BLaER1 treated with 17β-estradiol and CSF1 and Interleukin-3, amounts not matched to agents 10 nM and 100 nM (cell line): ENCODE data around the gene THEMIS2.
"Not testable (repeated sequence)": the region's sequence is repeated elsewhere in the genome, so short reads cannot be mapped to it uniquely, and the experiment has no call there.

Experiments
- H3K27ac ChIP-seq, 11 experiments: shearing (Covaris generic); formaldehyde crosslinking; 2 replicates each; pipeline ENCODE4 v1.8.1; 2022
- H3K27me3 ChIP-seq, 11 experiments: shearing (Covaris generic); formaldehyde crosslinking; 2 replicates each; pipeline ENCODE4 v1.8.1; 2022
- H3K36me3 ChIP-seq, 11 experiments: shearing (Covaris generic); formaldehyde crosslinking; 2 replicates each; pipeline ENCODE4 v1.8.1; 2022
- H3K4me1 ChIP-seq, 10 experiments: shearing (Covaris generic); formaldehyde crosslinking; 2 replicates each; pipeline ENCODE4 v1.8.1; 2022
- H3K4me2 ChIP-seq, 11 experiments: shearing (Covaris generic); formaldehyde crosslinking; 2 replicates each; pipeline ENCODE4 v1.8.1; 2022
- H3K4me3 ChIP-seq, 10 experiments: shearing (Covaris generic); formaldehyde crosslinking; 2 replicates each; pipeline ENCODE4 v1.8.1; 2022
- H3K9ac ChIP-seq, 11 experiments: shearing (Covaris generic); formaldehyde crosslinking; 2 replicates each; pipeline ENCODE4 v1.8.1; 2022
- H3K9me3 ChIP-seq, 11 experiments: shearing (Covaris generic); formaldehyde crosslinking; replicated peaks in 1 of 11; 2 replicates each; pipeline ENCODE4 v1.8.1; 2022
- H4K20me1 ChIP-seq, 11 experiments: shearing (Covaris generic); formaldehyde crosslinking; 2 replicates each; pipeline ENCODE4 v1.8.1; 2022
- Cebpa-rat ChIP-seq, 11 experiments: shearing (Covaris generic); IDR thresholded peaks; 2 replicates each; pipeline ENCODE4 v1.8.1; 2022

The THEMIS2 gene

DNA sequence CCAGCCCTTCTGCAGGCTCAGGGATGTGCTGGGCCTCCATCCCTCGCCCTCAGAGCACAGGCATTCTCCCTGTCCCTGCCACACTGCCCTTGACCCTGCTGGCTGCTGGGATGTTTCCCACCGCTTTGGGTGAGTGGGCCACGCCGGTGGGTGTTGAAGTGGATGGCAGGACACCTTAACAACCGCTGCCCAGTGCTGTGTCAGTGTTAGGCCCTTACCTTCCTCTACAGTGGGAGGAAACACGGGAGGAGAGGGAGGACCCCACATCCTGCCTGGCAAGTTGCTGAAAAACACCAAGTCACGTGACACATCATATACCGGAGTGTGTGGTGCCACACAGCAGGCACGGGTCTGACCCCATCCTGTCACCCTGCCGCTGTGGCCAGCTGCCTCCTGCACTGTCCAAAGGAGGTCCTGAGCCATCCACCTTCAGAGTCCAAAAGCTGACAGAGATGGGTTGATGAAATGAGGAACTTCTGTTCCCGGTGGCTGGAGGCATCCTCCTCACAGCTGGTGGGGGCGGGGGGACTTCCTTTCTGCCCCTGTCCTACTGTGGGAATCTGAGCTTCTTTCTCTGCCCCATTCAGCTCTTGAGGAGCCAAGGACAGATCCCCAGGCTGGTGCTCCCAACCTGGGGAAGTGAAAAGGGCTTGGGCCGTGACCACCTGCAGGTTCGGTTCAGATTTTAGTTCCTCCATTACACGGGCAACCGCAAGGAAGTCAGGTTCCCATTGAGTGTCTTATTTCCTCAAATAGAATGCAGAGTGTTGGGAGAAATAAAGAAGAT is 3.2 kb upstream of the THEMIS2 start:
- Histone ChIP-seq H3K27me3 (no peaks in the 10 kb centered on the region), H3K27ac (peak overlapping the region; percentile 57 to 99 (median 84)), H3K9ac (peak overlapping the region; percentile 21 to 73 (median 65)), H3K4me1 (peaks cover 62 to 87% (median 80%) of the 10 kb centered on the region in 10 experiments), H3K9me3 (no peaks in the 10 kb centered on the region), H3K4me2 (peak overlapping the region; percentile 81 to 100 (median 90)), H3K4me3 (peak overlapping the region; percentile 4 to 53 (median 19); a peak in 12 of 20 replicates), H4K20me1 (peaks cover 0 to 17% (median 4%) of the 10 kb centered on the region in 11 experiments; a peak in 7 of 22 replicates), H3K36me3 (peaks cover 0 to 12% (median 0%) of the 10 kb centered on the region in 11 experiments; a peak in 4 of 22 replicates)
- TF ChIP-seq Cebpa-rat (IDR thresholded peaks at IDR 0.05) = no peak

DNA sequence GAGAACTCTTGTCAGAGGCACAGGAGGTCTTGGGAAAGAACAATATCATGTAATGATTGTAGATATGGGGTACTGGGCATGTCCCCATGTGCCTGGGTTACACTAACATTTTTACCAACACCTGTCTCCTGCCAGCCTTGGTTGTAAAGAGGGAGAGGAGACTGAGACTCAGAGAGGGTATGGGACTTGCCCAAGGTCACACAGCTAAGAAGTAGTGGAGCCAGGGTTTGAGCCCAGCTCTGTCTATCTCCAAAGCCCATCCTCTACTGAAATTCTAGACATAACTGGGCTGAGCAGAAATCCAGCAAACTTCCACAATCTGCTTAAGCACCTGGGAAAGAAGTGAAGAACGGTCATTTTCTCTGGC is 2.6 kb upstream of the THEMIS2 start:
- Histone ChIP-seq H3K9me3 (no peaks in the 10 kb centered on the region), H3K36me3 (peaks cover 0 to 17% (median 0%) of the 10 kb centered on the region in 11 experiments; a peak in 4 of 22 replicates), H3K9ac (peak overlapping the region; percentile 21 to 73 (median 65); a peak in 18 of 22 replicates), H3K27me3 (no peaks in the 10 kb centered on the region), H3K4me3 (peak overlapping the region in 8 of 10 experiments; percentile 4 to 53 (median 21); a peak in 9 of 20 replicates), H4K20me1 (peaks cover 0 to 23% (median 4%) of the 10 kb centered on the region in 11 experiments; a peak in 7 of 22 replicates), H3K4me1 (peaks cover 62 to 87% (median 79%) of the 10 kb centered on the region in 10 experiments), H3K27ac (peak overlapping the region; percentile 57 to 99 (median 84); a peak in 21 of 22 replicates), H3K4me2 (peak overlapping the region; percentile 81 to 100 (median 90))
- TF ChIP-seq Cebpa-rat (IDR thresholded peaks at IDR 0.05) = no peak

- H3K36me3 ChIP-seq = peaks cover 0 to 22% (median 3%) of the 10 kb centered on the region in 11 experiments; a peak in 14 of 22 replicates
- not testable (repeated sequence) for H3K9me3 ChIP-seq, H3K27me3 ChIP-seq, H3K4me3 ChIP-seq, H3K9ac ChIP-seq
- peak overlapping the region in 6 of 11 experiments; percentile 4 to 27 (median 14); a peak in 2 of 22 replicates for H3K27ac ChIP-seq
- H3K4me1 ChIP-seq = peaks cover 64 to 85% (median 77%) of the 10 kb centered on the region in 10 experiments
- peaks cover 0 to 31% (median 7%) of the 10 kb centered on the region in 11 experiments; a peak in 9 of 22 replicates for H4K20me1 ChIP-seq
- H3K4me2 ChIP-seq = peak overlapping the region in 3 of 11 experiments; percentile 44 to 100 (median 98); a peak in 6 of 22 replicates
Observed at GRCh38 chr1:27871076-27871475, 1.3 kb upstream of the THEMIS2 start.

DNA sequence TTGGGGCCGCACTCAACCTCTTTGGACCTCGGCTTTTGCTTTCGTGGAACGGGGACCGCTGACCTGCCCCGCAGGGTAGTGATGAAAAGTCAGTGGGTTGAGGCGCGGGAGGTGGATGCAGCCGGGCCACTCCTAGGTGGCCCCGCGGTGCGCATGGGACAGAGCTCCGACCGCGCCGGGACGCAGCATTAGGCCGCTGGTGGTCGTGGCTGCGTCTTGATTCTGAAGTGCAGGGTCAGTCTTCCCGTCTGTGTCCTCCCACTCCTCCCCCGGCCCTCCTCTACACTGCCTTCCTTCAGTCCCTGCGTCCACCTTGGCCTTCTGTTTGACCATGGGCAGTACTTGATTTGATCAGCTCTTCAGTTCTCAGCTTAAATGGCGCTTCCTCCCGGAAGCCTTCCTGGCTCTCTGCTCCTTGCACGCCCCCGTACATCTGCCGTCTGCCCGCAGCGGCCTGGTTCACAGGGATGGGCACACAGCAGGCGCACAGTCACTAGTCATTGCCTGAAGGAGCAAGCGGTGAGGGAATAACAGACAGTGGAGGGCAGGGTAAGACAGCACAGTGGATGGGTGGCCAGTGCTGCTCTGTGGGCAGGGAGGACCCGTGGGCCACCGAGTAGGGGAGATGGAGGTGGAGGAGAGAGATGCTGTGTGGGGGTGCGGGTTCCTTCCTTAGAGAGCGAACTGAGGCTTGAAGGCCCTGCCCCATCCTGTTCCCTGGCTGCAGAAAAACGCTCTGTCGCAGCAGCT is 633 bp downstream of the THEMIS2 start:
- Histone ChIP-seq H3K27me3 (no peaks in the 10 kb centered on the region), H3K9me3 (no peaks in the 10 kb centered on the region), H4K20me1 (peaks cover 0 to 50% (median 16%) of the 10 kb centered on the region in 11 experiments; a peak in 11 of 22 replicates), H3K4me3 (peak overlapping the region; percentile 66 to 98 (median 92)), H3K27ac (peak overlapping the region; percentile 82 to 97 (median 93)), H3K9ac (peak overlapping the region; percentile 84 to 99 (median 94)), H3K4me1 (peaks cover 64 to 85% (median 78%) of the 10 kb centered on the region in 10 experiments), H3K36me3 (peaks cover 0 to 41% (median 22%) of the 10 kb centered on the region in 11 experiments; a peak in 18 of 22 replicates), H3K4me2 (peak overlapping the region; percentile 83 to 100 (median 95))
- TF ChIP-seq Cebpa-rat (IDR thresholded peaks at IDR 0.05) = no peak

GRCh38 chr1:27873671-27874384 is 1.5 kb downstream of the THEMIS2 start:
- peak overlapping the region; percentile 66 to 98 (median 92) for H3K4me3 ChIP-seq
- H3K36me3 ChIP-seq = peaks cover 0 to 50% (median 31%) of the 10 kb centered on the region in 11 experiments; a peak in 18 of 22 replicates
- H3K4me2 ChIP-seq = peak overlapping the region; percentile 83 to 100 (median 95)
- peaks cover 0 to 58% (median 22%) of the 10 kb centered on the region in 11 experiments; a peak in 15 of 22 replicates for H4K20me1 ChIP-seq
- H3K27me3 ChIP-seq = no peaks in the 10 kb centered on the region
- H3K9me3 ChIP-seq = no peaks in the 10 kb centered on the region
- TF ChIP-seq Cebpa-rat (IDR thresholded peaks at IDR 0.05) = 0 out of 22 replicates have a peak, but pooled peaks of 1 of the 11 experiments have one; percentile 36
- H3K27ac ChIP-seq = peak overlapping the region; percentile 82 to 97 (median 93)
- H3K9ac ChIP-seq = peak overlapping the region; percentile 84 to 99 (median 94)
- H3K4me1 ChIP-seq = peaks cover 64 to 85% (median 78%) of the 10 kb centered on the region in 10 experiments

DNA sequence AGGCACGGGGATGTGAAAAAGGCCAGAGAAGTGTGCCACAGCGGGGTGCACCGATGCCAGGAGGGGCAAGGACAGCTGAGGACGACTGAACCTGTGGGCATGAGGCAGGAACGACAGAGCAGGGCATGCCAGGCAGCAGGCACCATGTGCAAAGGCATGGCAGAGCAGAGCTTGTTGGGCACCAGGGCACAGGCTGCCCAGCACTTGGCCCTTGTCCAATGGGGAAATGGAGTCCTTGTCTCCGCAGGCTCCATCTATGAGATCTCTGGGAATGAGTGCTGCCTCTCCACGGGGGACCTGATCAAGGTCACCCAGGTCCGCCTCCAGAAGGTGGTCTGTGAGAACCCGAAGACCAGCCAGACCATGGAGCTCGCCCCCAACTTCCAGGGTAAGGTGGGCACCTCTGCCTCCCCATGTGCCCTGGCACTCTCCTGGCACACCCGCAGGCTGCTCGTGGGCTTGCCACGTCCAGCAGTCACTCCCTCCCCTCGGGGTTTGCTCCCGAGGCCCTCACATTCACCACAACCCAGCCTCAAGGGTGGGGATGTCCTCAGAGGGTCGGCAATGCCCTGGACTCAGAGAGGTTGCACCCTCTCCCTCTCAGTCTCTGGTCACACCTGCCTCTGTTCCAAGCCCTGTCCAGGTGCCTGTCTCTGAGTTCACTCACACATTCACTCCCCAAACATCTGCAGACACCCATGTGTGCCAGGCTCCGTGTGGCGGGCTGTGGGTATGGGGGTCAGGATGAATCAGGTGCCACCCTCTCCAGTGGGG is 4.2 kb downstream of the THEMIS2 start:
- no peaks in the 10 kb centered on the region for H3K27me3 ChIP-seq
- H3K9ac ChIP-seq = peak overlapping the region; percentile 60 to 99 (median 94)
- TF ChIP-seq Cebpa-rat (IDR thresholded peaks at IDR 0.05) = no peak
- H3K4me1 ChIP-seq = peaks cover 63 to 81% (median 72%) of the 10 kb centered on the region in 10 experiments
- peaks cover 0 to 81% (median 42%) of the 10 kb centered on the region in 11 experiments; a peak in 16 of 22 replicates for H4K20me1 ChIP-seq
- peaks cover 18 to 77% (median 58%) of the 10 kb centered on the region in 11 experiments; a peak in 21 of 22 replicates for H3K36me3 ChIP-seq
- no peaks in the 10 kb centered on the region for H3K9me3 ChIP-seq
- H3K4me3 ChIP-seq = peak overlapping the region in 8 of 10 experiments; percentile 38 to 98 (median 92); a peak in 15 of 20 replicates
- H3K4me2 ChIP-seq = peak overlapping the region; percentile 78 to 100 (median 95)
- peak overlapping the region; percentile 82 to 97 (median 93) for H3K27ac ChIP-seq

DNA sequence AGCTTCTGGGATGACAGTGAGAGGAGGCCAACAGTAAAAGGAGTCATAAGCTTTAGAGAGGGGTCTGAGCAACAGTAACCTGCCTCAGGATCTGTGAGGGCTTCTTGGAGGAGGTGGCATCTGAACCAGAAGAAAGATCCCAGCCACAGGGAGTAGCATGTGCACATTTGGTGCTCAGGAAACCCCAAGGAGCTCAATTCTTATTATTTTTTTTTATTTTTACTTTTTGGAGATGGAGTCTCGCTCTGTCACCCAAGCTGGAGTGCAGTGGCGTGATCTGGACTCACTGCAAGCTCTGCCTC is 4.7 kb downstream of the THEMIS2 start:
- H3K9ac ChIP-seq = peak overlapping the region; percentile 60 to 99 (median 94); a peak in 20 of 22 replicates
- H3K4me3 ChIP-seq = peak overlapping the region in 6 of 10 experiments; percentile 83 to 98 (median 94); a peak in 8 of 20 replicates
- TF ChIP-seq Cebpa-rat (IDR thresholded peaks at IDR 0.05) = no peak

More for the DNA sequence above, 4.7 kb downstream of the THEMIS2 start:
- Histone ChIP-seq H4K20me1 (peaks cover 0 to 86% (median 45%) of the 10 kb centered on the region in 11 experiments; a peak in 17 of 22 replicates), H3K4me2 (peak overlapping the region; percentile 78 to 100 (median 95)), H3K4me1 (peaks cover 63 to 81% (median 70%) of the 10 kb centered on the region in 10 experiments), H3K27me3 (no peaks in the 10 kb centered on the region), H3K36me3 (peaks cover 21 to 82% (median 63%) of the 10 kb centered on the region in 11 experiments; a peak in 21 of 22 replicates), H3K27ac (peak overlapping the region; percentile 82 to 97 (median 93)), H3K9me3 (no peaks in the 10 kb centered on the region)
